HG02885 (cell line): ENCODE data around the gene ECM2.

Experiments used
- ATAC-seq: cut with Tn5 transposase; IDR thresholded peaks from one replicate; pipeline ENCODE4 v1.9.1; 2021; ENCODE audit warnings: mild to moderate bottlenecking; ENCODE audit not compliant: unreplicated experiment, poor library complexity

The ECM2 gene

GRCh38 chr9:92503156-92503555 is 32.6 kb downstream of the ECM2 start:
- no peak for ATAC-seq

DNA sequence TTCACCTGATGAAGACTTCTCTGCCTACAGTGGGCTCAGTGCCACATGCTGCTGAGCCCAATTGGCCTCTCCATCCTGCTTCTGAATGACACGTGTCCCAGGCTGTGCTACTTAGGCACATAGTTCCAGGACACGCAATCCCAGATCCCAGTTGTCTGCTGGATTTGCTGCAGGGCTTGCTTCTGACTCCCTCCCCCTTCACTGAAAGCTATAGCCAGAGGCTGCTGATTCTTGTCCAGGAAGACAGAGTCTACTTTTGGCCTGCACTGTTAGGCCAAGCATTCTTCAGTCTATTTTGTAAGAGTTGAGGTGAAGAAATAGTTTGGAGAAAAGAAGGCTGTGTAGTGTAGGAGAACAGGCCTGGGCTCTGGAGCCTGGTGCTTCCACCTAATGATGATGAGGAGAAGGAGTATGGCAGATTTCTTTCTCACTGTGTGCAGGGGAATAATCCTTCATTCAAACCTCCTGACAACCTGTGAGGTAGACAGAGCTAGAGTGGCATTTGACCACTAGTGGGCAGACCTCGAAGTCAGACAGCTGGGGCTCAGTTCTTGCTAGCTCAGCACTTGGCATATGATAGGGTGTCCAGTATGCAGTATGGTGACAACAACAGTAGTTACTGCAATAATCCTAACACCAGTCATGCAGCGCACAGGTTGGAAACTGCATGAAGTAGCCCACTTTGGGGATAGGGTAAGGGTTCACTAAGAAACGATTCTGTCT is 34.0 kb downstream of the ECM2 start:
- ATAC-seq, result no peak

- no peak for ATAC-seq
Measured at GRCh38 chr9:92500725-92501124, 35.1 kb downstream of the ECM2 start.

DNA sequence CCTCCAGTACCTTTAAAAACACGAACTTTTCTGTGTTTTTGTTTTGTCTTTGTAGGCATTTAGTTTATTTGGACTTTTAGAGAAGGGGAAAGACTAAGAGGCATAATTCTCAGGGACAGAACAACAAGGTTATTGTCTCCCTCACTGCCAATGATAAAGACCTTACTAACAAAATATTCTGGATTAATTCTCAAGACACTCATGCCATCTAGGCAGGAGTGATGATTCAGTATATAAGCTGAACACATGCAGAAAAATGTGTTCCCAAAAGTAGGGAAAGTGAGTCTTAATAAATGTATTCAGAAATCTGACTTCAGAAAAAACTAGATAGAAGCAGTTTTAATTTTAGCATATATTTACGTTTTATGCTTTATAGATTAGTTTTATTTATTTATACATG is 36.1 kb downstream of the ECM2 start:
- no peak for ATAC-seq

GRCh38 chr9:92496396-92497176 is 39.2 kb downstream of the ECM2 start:
- ATAC-seq, result no peak

DNA sequence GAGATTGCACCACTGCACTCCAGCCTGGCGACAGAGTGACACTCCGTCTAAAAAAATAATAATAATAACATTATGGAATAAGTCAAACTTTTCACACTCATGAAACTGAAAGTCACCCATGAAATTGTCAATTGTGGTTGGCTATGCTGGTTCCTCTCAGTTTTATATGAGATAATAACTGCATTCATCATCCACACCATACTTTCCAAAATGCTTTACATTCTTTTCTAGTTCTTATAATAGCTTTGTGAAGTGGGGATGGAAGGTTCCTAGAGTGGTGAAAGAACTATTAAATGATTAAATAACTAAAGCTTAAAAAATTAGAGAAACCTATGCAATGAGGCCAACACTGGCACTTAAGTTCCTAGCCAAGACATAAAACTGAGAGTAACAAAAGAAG is 40.9 kb downstream of the ECM2 start:
- ATAC-seq, result no peak

DNA sequence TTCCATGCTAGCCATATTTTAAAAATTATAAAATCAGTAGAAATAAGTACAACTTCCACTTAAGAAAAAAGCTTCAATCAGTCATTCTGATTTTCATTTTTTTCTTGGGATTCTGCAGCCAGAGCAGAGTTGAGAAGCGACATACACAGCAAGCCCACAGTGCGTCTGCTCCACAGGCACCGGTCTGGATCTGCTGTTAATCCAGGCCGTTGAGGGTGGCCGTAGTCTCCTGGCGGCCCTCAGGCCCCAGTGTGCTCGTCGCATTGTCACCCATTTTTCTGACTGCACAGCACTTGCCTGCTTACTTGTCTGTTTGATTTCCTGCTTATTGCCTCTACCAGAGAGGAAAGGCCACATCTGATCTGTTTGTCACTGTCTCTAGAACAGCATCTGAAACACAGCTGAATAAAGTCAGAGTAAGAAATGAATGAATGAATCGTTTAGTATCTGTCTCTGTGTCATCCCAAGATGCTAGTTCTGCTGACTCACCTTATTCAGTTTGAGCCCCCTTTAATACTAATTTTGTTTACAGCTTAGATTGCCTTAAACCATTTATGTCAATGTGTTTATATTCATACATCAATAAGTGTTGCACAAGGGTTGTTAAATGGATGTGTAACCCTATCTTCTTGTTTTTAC is 41.9 kb downstream of the ECM2 start:
- ATAC-seq, result no peak

GRCh38 chr9:92492781-92493401 is 42.9 kb downstream of the ECM2 start:
- no peak for ATAC-seq

- ATAC-seq, result no peak
Measured at GRCh38 chr9:92488681-92489550, 46.9 kb downstream of the ECM2 start.

DNA sequence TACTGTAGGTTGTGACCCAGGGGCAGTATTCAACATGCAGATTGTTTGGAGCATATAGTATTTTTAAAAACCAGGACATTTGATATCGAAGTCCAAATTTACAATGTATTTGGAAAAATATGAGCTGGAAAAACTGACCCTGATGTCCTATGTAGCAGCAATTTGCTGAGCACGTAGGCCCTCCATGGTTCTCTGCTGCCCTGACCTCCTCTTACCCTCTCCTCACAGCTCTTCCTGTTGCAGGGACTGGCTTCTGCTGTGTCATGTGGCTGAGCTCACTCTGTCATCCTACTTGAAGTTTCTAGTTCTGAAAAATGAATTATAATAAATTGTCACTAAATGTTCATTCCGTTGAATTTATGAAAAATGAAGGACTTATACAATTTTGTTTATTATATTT is 49.4 kb downstream of the ECM2 start:
- no peak for ATAC-seq

GRCh38 chr9:92484563-92484962 is 51.2 kb downstream of the ECM2 start:
- no peak for ATAC-seq

- ATAC-seq, result no peak
Measured at GRCh38 chr9:92483627-92484545, 51.9 kb downstream of the ECM2 start.

DNA sequence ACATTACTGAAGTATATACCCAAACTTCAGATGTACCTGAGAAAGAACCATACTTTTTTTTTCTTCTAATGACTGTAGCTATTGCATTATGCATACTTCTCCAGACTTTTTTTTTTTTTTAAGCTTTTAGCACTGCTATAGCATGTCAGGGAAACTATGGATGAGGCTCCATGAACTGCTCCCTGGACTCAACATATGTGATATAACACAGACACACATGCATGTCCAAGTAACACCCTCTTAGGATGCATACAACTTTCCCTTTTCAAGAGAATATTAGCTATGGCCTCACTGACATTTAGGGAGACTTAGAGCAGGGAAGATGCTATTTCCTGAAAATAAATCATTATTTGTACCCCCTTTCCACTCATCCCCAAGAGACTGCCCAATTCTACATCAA is 53.0 kb downstream of the ECM2 start:
- ATAC-seq, result no peak

- no peak for ATAC-seq
Measured at GRCh38 chr9:92482329-92482728, 53.5 kb downstream of the ECM2 start, which contains the start of gene ASPN. ASPN (minus strand) TSS chr9:92482506.

DNA sequence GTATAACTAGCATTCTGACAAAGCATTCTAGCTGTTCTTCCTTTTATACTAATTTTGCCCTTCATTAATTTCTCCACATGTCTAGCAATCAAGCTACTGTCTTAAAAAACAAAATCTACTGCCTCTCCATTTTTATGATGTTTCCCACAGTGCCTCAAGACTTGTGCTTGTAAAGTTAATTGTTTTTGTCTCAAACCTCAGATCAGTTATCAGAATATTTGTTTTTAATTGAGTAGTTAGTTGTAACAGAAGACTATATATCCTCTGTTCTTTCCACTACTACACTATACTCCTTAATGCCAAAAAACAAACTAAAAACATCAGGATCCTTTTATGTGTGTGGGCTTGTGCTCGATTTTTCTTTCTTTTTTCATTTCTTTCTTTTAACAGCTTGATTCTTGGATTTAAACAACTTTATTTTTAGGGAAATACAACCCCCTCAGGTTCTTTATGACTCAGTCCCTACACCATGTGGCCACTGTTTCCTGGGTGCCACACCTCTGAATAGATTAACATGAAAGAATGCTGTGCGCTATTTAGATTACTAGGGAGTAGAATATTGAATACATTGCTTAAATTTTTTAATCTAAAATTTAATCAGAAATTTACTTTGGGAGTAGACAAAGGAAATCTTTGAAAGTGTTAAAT is 54.7 kb downstream of the ECM2 start:
- no peak for ATAC-seq

DNA sequence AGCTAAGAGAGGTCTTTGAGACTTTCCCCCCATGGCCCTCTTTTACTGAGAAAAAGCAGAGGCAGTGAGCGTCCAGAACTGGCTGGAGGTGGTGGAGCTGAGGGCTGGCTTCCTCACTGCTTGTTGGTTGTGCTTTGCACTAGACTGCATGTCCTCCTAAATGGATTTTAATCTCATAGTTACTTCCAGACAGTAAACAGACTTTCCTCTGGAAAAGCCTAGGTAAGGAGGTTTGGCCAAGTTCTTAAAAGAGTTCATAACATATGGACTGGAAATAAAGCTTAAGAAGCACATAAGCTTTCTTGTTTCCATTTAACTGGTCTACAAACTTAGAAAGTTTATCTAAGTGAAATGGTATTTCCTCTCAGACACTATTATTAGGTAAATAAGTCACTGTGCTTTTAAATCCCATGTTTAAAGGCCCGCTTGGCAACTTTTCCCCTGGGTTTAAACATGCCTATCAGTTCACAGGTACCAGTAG is 55.5 kb downstream of the ECM2 start:
- no peak for ATAC-seq

- no peak for ATAC-seq
Measured at GRCh38 chr9:92479346-92479745, 56.4 kb downstream of the ECM2 start.

GRCh38 chr9:92478783-92479182 is 57.0 kb downstream of the ECM2 start:
- no peak for ATAC-seq
